ENCODE data around the gene CCDC54. TPM values are rescaled to one million over a fixed set of nuclear protein-coding genes. Genes with fewer than 3 reads are reported as not detected.

The CCDC54 gene
- total RNA-seq, 1 experiment from 2014 or later = not detected

DNA sequence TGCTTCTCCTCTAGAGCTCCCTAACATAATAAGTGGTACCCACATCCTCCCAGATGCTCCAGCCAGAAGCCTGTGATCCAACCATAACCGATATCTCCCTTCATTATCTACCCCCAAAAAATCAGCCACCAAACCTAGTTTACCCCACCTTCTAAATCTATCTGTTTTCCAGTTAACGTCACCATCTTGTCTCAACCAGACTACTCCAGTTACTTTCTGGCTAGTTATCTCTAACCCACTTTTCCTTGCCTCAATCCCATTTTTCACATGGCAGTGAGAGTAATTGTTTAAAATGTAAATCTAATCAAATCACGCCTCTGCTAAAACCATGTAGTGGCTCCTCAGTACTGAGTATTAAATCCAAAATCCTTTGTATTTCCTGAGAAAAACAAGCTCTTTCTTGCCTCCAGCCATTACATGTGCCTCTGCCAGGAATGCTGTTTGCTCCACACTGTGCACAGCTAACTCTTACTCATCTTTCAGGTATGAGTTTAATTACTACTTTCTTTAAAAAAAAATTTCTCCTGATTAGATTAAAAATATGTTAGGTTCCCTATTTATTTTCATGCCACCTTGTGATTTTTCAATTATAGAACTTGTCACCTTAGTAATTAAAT is 15.4 kb downstream of the CCDC54 start:
- Histone ChIP-seq H2BK12ac (ENCODE audit: insufficient read length, low read depth, low read length) (no peak overlapping the region), H2BK5ac (ENCODE audit: insufficient read length, low read length) (no peak overlapping the region), H4K8ac (replicated peaks; ENCODE audit: insufficient read length, low read depth, low read length) (no peak overlapping the region), H2AFZ (ENCODE audit: low read length) (no peak overlapping the region), H4K91ac (ENCODE audit: insufficient read length, low read depth, low read length) (no peak overlapping the region), H3K4me2 (ENCODE audit: insufficient read depth, insufficient read length, low read length) (no peak overlapping the region), H3K23ac (ENCODE audit: insufficient read length, low read depth, low read length) (no peak overlapping the region), H3K9me3 (ENCODE audit: control insufficient read depth, low read depth, low read length) (no peaks in the 10 kb centered on the region), H3K9ac (ENCODE audit: extremely low read depth, insufficient read length, low read length) (no peak overlapping the region), H3K27me3 (ENCODE audit: insufficient read depth, low read length) (no peaks in the 10 kb centered on the region), H3K56ac (ENCODE audit: insufficient read length, low read depth, low read length) (no peak overlapping the region), H3K23me2 (ENCODE audit: insufficient read length, low read depth, low read length, poor library complexity, severe bottlenecking) (no peaks in the 10 kb centered on the region), H3T11ph (ENCODE audit: low read length) (no peak overlapping the region), H3K79me2 (ENCODE audit: insufficient read depth, low read length) (no peaks in the 10 kb centered on the region), H4K20me1 (ENCODE audit: control insufficient read depth, insufficient read depth, insufficient read length) (no peaks in the 10 kb centered on the region), H4K5ac (ENCODE audit: insufficient read length, low read depth, low read length) (no peak overlapping the region), H2BK120ac (ENCODE audit: low read depth, low read length, poor library complexity, severe bottlenecking) (no peak overlapping the region), H3K4ac (ENCODE audit: low read depth, low read length) (no peak overlapping the region), H3K27ac (ENCODE audit: insufficient read length, low read depth, low read length) (no peak overlapping the region), H3K14ac (ENCODE audit: insufficient read depth, low read length) (no peak overlapping the region), H3K79me1 (ENCODE audit: insufficient read depth, low read depth, low read length, poor library complexity, severe bottlenecking) (no peaks in the 10 kb centered on the region), H3K4me1 (ENCODE audit: insufficient read depth, low read length) (peaks cover 4% of the 10 kb centered on the region; the same call in 1 of the 2 replicates), H2BK20ac (ENCODE audit: low read depth, low read length, poor library complexity, severe bottlenecking) (no peak overlapping the region), H2AK5ac (ENCODE audit: insufficient read length, low read length) (no peak overlapping the region), H3K18ac (ENCODE audit: insufficient read length, low read depth, low read length) (no peak overlapping the region), H2BK15ac (ENCODE audit: low read depth, low read length) (no peak overlapping the region)
- H3K27me3 Mint-ChIP-seq (ENCODE audit: low read depth) = no peaks in the 10 kb centered on the region
- H3K4me1 Mint-ChIP-seq = peaks cover 7 to 14% of the 10 kb centered on the region in 2 experiments
- H3K36me3 Mint-ChIP-seq (ENCODE audit: insufficient read depth in 1 of 3, low read depth in 3 of 3) = no peaks in the 10 kb centered on the region
- no peak overlapping the region for H3K4me3 Mint-ChIP-seq
- no peak overlapping the region for H3K27ac Mint-ChIP-seq
- WGBS (ENCODE audit: extremely low coverage, insufficient read length, low lambda C conversion rate) = no CpG with 5 or more reads among the region's 3 CpGs
- TF ChIP-seq, protein P1, sequence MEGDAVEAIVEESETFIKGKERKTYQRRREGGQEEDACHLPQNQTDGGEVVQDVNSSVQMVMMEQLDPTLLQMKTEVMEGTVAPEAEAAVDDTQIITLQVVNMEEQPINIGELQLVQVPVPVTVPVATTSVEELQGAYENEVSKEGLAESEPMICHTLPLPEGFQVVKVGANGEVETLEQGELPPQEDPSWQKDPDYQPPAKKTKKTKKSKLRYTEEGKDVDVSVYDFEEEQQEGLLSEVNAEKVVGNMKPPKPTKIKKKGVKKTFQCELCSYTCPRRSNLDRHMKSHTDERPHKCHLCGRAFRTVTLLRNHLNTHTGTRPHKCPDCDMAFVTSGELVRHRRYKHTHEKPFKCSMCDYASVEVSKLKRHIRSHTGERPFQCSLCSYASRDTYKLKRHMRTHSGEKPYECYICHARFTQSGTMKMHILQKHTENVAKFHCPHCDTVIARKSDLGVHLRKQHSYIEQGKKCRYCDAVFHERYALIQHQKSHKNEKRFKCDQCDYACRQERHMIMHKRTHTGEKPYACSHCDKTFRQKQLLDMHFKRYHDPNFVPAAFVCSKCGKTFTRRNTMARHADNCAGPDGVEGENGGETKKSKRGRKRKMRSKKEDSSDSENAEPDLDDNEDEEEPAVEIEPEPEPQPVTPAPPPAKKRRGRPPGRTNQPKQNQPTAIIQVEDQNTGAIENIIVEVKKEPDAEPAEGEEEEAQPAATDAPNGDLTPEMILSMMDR (conservative IDR thresholded peaks at IDR 0.05) = no peak
- no peaks in the 10 kb centered on the region for H3K9me3 Mint-ChIP-seq
- no peak for DNase-seq

Measured in H9 (cell line).